Measurements from ENCODE around the gene TNFRSF1A.

Gene TNFRSF1A

DNA sequence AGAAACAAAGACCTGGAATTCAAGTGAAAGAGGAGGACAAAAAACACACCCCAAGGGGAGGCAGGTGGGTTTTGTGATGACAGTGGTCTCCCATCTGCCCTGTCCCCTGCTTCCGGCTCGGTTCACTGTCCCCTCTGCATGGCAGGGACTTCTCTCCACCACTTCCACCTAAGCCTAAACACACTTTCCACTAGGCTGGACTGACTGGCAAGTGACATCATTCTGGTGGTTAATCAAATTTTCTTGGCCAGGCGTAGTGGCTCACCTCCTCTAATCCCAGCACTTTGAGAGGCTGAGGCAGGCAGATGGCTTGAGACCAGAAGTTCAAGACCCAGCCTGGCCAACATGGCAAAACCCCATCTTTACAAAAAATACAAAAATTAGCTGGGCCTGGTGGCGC, 19.5 kb downstream of the TNFRSF1A start:
- no peak for DNase-seq

DNA sequence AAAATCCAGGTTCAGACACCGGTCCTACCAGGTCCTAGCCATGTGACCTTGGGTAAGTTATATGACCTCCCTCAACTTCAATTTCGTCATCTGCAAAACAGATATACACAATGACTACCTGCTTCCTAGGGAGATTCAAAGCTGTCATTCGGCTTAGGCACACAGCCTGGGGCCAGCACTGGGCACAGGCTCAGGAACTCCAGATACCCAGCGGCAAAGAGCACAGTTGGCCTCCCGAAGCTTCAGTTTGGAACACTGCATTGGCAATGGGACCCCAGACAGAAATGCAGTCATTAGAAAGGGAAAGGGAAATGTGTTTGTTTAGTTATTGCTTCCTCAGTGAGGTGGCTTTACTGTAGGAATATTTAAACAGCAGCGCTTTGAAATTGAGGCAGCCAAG, 20.0 kb downstream of the TNFRSF1A start:
- no peak for DNase-seq

DNA sequence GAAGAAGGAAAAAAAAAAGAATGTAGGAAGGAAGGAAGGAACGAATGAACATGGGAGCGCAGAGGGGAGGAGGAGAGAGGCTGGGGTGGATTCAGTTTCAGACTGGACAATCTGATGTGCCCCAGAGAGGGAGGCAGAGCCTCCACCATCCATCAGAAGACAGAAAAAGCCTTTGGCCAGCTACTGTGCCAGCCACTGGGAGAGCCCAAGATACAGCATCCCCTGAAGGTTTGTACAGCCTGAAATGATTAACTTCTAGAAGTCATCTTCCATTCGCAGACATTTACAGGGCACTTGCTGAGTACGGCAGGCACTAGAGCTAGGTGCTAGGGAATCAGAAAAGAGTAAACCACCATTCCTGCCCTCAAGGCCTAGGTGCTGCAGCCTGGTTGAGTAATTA, 22.4 kb downstream of the TNFRSF1A start:
- no peak for DNase-seq

DNA sequence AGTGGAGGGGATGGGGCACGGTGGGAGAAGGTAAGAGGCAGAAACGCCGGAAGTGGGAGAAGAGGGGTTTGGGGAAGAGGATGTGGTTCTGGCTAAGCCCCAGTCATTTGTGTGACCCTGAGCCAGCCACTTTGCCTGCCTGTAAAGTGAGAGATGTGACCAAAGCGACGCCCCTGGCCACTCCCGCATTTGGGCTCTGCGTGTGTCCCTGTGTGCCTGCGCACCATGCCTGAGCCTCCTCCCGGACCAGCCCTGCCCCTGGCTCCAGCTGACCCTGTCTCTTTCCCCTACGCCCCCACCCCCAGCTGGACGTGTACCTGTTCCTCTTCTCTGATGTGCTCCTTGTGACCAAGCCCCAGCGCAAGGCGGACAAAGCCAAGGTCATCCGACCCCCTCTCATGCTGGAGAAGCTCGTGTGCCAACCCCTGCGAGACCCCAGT, 23.4 kb downstream of the TNFRSF1A start:
- DNase-seq: no peak

DNA sequence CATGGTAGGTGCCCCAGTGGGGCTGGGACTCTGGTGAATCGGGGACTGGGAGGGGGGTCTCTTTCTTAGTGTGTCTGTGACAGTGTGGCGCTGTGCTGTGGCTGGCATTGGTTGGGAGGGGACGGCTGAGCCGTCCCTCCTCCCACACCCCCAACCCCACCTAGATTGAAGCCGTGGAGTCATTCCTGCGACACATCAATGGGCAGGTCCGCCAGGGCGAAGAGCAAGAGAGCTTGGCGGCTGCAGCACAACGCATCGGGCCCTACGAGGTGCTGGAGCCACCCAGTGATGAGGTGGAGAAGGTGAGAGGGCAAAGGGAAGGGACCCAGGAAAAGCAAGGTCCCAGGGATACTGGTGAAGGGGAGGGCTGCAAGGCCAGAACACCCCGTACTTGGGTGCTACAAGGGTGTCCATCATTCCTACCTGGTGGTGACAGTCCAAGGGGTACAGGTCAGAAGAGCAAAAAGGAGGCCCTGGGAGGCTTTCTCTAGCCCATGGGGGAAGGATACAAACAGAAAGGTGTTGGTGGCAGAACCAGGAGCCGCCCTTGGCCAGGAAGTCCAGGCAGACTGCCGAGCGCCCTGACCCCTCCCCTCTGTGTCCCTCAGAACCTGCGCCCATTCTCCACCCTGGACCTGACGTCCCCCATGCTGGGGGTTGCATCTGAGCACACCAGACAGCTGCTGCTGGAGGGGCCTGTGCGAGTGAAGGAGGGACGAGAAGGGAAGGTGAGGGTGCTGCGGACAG, 24.0 kb downstream of the TNFRSF1A start:
- no peak for DNase-seq

DNA sequence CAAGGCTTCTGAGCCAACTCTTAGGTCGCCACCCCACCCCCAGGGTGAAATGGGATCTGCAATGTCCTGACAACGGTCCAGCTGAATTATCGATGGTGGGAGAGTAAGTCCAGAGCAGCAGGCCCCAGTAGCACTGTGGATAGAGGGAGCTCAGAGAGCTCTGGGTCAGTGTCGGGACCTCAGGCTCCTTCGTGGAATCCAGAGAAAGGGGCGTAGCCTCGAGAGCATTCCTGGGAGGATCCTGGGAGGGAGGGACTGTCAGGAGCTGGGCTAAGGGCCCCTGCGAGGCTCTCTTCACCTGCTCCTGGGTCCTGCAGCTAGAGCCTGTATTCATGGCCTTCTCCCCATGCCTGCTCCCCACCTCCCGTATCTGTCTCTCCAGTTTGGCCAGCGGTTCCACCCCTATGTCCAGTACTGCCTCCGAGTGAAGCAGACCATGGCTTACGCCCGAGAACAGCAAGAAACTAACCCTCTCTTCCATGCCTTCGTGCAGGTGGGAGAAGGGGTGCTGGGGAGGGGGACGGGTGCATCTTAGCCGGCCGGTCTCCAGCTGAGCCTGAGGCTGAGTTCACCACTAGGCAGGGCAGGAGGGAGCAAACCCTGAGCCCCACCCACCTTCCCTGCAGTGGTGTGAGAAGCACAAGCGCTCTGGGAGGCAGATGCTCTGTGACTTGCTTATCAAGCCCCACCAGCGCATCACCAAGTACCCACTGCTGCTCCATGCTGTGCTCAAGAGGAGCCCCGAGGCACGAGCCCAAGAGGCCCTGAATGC, 24.8 kb downstream of the TNFRSF1A start:
- DNase-seq: no peak

DNA sequence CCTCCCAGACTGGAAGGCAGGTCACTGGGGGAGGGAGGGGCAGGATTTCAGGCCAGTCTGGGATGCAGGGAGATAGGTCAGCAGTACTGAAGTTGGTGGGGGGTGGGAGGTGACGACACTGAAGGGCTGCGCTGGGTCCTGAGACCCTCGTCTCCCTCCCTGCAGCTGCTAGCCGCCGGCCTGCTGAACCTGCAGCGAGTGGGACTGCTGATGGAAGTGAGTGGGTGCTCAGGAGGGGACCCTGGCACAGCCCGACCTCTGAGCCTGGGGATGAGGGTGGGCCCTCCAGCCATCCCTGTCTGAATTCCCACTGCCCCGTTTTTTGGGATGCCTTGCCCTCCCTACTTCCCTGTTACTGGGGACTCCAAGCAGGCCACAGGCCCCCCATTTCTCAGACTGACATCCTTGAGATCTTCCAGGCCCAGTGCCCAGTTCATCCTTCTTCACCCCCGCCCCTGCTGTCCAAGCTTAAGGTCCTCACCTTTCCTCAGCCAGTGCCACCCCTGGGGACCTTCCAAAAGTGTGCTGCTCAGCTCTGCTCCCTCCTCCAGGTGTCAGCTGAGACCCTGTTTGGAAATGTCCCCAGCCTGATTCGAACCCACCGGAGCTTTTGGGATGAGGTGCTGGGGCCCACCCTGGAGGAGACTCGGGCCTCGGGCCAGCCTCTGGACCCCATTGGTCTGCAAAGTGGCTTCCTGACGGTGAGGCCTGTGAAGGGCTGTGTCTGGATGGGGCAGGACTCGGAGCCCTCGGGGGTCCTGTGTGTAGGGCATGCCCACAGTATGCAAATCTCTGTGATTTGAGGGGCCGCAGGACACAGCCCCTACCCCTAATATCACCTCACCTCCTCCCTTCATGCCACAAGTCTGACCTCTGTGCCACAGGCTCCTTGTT, 25.9 kb downstream of the TNFRSF1A start:
- no peak for DNase-seq

DNA sequence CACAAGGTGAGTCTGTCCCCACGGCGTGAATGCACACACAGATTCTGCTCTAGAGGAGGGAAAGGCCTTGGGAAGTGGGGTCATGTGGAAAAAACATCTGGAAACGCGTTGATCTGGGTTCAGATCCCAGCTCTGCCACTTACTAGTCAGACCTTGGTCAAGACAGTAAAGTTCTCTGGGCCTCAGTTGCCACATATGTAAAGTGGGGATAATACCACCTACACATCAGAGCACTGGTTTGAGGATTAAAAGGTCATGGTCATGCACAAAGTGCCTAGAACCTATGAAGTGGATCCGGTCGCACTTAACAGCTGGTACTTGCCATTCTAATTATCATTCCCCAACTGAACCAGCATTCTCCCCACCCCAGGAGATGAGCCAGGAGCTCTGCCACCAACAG, 26.7 kb downstream of the TNFRSF1A start:
- DNase-seq: no peak

DNA sequence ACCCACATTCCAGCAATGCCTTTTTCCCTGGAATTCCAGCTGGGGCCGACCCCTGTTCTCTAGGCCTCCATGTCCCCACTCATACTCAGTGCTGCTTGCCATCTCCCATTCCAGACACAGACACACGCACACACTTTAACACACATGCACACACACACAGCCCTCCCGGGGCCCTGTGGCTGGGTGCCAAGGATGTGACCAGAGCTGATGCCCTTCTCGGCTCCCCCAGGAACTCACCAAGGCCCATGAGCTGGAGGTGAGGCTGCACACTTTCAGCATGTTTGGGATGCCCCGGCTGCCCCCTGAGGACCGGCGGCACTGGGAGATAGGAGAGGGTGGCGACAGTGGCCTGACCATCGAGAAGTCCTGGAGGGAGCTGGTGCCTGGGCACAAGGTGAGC, 27.1 kb downstream of the TNFRSF1A start:
- DNase-seq: no peak

DNA sequence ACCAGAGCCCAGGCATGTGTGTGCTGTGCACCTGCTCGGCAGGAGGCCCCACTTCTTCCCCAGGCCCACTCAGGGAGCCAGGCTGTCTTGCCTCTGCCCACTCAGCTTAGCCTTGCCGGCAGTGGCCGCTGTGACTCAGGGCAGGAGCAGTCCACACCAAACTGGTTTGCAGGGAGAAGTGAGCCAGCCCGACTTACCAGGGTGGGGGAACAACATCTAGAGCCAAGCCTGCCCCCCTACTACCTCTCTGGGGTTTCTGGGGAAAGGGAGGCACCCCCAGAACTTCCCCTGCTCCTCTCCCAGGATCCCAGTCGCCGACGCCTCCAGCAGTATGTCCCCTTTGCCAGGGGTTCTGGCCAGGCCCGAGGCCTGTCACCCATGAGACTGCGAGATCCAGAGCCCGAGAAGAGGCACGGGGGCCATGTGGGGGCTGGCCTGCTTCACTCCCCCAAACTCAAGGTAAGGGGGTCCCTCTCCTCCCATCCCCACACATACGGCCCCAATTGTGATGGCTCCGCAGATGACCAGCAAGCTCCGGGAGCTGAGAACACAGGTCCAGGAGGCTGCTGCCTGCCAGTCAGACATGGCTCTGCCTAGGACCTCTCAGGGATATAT, 28.4 kb downstream of the TNFRSF1A start:
- DNase-seq: no peak

DNA sequence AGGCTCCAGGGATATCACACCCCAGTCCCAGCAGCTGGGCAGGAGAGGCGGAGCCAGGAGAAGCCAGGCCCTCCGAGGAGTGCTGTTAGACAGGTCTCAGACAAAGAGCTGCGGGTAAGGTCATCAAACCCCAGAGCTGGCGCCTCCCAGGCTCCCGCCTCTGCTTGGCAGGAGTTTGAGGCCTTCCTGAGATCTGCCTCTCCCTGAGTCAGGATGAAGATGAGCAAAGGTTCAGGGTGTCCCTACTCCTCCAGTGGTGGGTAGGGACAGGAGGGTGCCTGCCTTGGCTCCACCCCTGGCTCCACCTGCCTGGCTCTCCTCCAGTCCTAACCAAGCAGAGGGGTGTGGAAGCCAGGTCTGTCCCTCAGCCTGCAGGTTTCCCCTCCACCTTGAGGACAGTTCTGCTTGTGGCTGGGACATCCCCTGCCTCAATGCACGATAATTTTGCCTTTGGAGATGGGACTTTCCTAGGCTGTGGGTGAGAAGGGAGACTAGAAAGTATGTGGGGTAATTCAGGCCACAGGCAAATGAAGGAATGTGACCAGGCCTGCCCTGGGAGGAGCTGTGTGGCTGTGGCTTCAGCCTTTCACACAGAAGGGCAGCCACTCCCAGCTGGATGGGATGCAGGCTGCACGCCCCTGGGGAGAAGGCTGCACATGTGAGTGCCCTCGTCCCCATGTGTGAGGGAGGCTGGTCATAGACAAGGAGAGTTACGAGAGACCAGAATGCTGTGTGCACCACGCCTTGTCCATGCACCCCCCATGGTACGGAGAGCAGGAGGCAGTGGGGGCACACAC, 29.1 kb downstream of the TNFRSF1A start:
- peak; percentile 67 for DNase-seq

DNA sequence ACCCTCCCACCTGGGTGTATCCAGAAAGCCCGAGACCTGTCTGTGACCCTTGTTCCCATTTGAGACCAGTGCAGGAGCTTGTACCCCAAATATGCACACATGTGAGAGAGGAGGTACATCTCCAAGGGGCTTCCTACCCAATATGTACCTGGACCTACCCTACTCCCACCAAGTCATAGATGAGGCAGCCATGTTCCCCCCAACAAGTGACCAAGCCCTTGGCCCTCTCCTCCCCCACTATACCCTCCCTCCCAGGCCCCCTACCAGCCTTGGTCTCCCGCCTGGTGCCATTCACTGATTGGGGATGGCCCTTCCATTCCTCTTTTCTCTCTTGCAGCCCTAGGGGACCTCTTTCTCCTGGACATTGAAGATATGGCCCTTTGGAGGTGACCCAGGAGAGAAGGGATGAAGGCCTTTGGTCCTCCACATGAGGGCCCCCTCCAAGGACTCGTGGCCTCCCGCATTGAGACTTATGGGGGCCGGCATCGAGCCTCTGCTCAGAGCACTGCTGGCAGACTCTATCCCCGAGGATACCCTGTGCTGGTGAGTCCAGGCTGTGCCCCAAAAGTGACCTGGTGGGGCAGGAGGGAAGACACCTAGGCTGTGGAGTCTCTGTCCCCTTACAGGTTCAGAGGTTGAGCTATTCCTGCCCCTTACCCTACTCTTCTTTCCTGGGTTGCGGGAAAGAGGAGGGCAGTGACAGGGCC, 29.9 kb downstream of the TNFRSF1A start:
- DNase-seq: no peak

DNA sequence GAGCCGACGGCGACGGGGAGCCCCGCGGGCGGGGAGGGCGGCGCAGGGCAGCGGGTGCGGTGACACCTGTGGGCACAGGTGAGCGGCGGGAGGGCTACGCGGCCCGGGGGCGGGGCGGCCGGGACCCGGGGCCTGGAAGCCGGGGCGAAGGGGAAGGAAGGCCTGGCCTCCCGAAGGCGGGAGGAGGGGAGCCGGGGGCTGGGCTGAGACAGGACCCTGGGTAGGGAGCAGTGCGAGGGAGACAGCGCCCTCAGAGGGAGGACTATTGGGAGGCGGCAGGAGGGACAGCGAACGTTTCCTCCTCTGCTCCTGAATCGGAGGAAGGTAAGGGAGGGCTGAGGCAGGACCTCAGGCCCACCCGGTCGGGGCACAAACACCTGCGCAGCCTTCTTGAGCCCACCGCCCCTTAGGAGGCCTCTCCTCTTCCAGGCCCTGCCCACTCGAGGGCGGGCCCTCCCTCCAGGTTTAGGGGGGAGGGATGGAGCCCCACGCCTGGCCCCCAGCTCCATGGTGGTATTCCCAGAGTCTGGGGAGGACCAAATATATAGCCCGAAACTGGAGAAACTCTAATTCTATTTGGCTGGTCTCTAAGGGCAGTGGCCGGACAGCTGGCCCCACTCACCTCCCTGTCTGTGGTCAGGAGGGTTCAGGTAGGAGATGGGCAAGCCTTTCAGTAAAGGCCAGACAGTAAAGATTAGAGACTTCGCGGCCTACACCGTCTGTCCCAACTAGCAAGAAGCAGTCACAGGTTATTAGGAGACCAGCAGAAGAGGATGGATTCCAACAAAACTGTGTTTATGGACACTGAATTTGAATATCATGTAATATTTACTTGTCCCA, 30.9 kb downstream of the TNFRSF1A start:
- DNase-seq: no peak

DNA sequence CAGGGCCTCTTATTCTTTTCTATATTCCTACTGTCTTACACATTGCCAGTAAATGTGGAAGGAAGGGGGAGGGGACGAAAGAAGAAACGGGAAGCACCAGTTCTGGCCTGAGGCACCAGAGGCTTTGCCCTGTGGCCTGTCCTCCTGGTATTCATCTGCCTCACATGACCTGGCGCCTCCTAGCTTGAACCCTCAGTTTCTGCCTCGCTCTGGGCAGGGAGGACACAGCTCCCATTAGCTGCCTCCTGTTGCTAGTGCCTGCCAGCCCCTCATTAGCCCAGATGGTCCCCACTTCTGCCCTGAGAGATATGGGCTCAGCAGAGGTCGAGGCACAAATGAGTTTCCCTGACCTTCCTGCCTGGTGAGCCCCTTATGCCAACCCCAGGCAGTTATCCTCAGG, 34.3 kb downstream of the TNFRSF1A start:
- no peak for DNase-seq

DNA sequence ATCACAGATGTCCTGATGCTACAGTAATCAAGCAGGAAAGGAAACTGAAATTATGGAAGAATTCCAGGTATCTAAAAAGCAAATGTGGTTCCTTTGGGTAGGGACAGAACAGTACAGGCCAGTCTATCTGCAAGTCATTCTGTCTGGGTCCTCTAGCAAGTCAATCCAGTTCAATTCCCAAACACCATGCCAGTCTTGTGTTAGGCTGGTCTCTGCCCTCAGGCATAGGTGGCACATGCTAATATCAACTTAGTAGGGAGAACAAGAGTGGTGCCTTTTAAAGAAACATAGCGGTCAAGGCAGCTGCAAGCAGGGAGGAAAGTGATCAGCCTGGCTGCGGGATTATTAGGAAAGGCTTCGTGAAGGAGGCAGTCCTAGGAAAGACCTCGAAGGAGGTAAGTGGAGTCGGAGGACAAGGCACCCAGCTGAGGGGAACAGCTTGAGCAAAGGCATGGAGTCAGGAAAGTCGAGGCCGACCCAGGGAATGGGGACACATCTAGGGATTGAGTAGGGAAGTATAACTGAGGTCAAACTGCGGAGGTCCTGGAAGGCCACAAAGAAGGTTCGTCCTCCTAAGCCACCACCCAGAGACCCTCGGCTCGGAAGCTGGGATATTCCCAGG, 35.2 kb downstream of the TNFRSF1A start:
- DNase-seq: no peak

DNA sequence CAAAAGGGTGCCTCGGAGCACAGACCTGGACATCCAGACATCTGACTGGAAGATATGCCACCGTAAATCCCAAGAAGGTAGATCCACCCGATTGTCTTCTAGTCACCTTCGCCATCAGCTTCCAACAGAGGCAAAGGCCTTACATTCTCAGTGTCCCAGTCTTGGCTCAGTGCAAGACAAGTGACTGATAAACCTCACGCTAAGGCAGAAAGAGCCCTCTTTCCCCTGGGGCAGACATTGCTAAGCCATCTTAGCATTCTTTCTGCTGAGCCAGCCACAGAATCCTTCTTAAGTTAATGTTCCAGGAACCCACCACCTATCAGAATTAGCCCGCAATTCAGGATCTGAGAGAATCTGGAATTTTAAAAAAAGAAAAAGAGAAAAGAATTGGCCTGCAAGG, 35.7 kb downstream of the TNFRSF1A start:
- DNase-seq: no peak

DNA sequence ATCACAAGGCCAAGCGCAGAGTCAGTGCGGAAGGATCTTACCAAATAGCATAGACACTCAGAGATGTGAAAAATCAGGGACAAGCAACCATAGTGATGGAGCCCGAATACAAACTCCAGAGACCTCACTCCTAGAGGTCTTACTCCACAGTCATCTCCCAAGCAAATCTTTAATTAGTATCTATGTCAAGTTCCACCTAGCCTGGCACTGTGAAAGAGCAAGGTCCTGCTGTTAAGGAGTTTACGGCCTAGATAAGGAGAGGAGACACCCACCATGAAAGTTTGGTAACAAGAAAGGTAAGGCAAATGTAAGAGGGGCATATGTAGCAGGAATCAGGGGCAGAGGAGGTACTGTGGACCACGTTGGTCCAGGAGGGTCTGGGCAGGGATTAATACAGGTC, 38.8 kb downstream of the TNFRSF1A start:
- DNase-seq: no peak

DNA sequence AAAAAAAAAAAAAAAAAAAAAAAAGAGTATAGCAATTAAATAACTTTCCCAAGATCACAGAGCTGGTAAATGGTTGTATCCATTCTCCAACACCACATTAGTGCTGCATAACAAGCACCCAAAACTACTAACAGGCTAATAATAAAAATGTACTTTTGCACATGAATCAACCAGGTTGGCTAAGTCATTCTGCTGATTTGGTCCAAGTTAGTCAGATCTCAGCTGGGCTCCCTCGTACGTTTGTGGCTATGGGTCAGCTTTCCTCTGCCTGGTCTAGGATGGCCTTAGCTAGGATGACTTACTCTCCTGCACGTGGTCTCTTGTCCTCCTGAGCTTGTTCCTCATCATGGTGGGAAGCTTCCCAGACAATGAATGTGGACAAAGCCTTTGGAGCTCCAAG, 39.3 kb downstream of the TNFRSF1A start:
- no peak for DNase-seq

DNA sequence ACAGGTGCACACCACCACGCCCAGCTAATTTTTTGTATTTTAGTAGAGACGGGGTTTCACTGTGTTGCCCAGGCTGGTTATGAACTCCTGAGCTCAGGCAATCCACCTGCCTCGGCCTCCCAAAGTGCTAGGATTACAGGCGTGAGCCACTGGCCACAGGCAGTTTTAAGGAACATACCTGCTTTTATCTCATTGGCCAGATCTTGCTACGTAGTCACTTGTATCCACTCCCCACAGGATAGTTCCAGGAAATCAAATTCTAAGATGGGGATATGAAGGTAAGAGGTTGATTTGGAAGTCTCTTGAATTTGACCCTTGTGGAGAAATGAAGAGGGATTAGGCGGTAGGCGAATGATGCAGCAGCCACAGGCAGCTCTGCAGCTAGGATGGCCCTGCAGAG, 40.2 kb downstream of the TNFRSF1A start:
- DNase-seq: no peak

DNA sequence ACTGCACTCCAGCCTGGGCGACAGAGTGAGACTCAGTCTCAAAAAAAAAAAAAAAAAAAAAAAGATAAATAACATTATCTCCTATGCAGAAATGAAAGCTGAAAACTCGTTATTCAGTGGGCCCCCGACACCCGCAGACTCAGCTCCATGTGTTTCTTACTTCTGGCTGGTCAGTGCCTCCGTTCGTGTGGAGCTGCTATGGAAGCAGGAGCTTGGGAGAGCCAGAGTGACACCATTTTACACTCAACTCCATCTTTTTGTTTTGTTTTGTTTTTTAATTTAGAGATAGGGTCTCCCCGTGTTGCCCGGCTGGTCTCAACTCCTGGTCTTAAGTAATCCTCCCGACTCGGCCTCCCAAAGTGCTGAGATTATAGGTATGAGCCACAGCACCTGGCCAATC, 44.7 kb downstream of the TNFRSF1A start:
- no peak for DNase-seq
